NCI-H2081 (cell line): ENCODE measurements around the gene GALK2.

Experiments used
- DNase-seq, 2 experiments: peaks; one replicate each; lab custom pipeline; 2025; lab: John Stamatoyannopoulos, UW

The GALK2 gene

DNA sequence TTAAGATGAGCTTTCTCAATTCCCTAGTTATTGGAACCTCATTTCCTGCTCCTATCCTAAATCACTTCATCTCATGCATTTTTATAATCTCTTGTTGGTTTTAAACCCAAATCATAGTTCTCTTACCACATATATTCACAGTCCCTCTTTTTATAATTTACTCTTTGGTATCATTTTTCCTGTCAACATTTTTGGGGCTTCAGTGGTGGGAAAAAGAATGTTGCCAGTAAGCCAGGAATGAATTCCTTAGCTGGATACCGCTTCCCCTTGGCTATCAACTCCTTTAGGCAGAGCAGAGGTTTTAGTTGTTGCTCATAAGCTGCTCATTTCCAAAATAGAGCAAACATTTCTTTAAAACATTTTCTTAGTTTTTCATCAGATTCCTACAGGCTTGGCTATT lies 112.3 kb downstream of the GALK2 start:
- DNase-seq = no peak

GRCh38 chr15:49286649-49287404 lies 116.8 kb downstream of the GALK2 start:
- DNase-seq = no peak

DNA sequence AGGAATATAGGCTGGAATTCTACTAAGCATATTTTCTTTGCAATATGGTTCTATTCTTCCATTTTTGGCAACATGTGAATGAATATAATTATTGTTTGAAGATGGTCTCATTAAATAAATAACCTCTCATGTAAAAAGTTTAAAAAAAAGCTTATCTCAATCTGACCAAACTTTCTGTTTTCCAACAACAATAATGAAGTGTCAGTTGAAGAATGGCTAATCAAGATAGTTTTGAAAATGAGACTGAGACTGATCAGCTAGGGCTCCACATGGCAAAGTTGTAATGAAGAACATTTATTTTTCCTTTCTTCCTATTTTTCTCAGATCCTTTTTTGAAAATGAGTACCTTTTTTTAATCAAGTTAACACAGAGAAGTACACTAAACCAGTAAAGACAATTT lies 117.4 kb downstream of the GALK2 start:
- no peak for DNase-seq

DNA sequence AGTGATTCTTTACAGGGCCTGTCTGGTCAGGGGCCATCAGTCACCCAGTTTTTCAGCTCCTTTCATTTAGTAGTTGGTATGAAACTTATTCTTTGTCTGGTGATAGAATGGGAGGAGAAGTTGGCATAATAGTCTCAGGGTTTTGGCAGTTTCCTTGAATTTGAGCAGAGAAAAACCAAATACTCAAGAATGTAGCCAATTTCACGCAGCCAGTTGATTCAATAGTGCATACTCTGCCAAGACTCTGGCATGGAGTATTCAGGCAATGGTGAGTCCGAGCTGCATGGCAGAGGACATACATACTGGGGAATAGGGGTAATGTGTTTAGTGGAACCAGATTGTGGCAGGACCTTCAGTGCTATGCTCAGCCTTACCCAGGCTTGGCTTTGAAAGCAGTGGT lies 118.3 kb downstream of the GALK2 start:
- no peak for DNase-seq

- no peak for DNase-seq
Measured at GRCh38 chr15:49290191-49290590, 120.1 kb downstream of the GALK2 start.

- DNase-seq = no peak
Measured at GRCh38 chr15:49293941-49294340, 123.9 kb downstream of the GALK2 start.

DNA sequence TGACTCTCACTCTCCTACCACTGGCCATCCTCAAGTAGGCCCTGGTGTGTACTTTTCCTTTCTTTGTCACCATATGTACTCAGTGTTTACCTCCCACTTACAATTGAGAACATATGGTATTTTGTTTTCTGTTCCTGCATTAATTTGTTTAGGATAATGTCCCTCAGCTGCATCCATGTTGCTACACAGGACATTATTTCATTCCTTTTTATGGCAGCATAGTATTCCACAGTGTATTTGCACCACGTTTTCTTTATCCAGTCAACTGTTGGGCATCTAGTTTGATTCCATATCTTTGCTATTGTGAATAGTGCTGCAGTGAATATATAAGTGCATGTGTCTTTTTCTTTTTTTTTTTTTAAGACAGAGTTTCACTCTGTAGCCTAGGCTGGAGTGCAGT lies 126.2 kb downstream of the GALK2 start:
- no peak for DNase-seq

DNA sequence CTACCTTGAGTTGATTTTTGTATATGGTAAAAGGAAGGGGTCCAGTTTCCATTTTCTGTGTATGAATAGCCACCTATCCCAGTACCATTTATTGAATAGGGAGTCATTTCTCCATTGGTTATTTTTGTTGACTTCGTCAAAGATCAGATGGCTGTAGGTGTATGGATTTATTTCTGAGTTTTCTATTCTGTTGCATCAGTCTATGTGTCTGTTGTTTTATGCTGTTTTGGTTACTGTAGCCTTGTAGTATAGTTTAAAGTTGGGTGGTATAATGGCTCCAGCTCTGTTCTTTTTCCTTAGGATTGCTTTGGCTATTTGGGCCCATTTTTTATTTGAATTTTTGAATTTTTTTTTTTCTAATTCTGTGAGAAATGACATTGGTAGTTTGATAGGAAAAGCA lies 127.5 kb downstream of the GALK2 start:
- no peak for DNase-seq

DNA sequence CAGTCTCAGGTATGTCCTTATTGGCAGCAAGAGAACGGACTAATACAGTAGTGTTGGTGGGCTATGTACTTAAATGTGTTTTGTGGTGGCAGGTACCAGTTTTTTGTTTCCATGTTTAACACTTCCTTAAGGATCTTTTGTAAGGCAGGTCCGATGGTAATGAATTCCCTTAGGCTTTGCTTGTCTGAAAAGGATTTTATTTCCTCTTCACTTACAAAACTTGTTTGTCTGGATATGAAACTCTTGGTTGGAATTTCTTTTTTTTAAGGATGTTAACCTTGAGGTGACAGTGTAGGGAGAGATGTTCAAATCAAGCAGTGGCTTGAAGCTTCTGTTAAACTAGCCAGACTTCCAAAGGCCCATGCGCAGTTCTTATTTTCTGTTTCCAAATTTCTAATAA lies 130.8 kb downstream of the GALK2 start:
- no peak for DNase-seq

- DNase-seq = no peak
Measured at GRCh38 chr15:49301562-49301961, 131.5 kb downstream of the GALK2 start.

DNA sequence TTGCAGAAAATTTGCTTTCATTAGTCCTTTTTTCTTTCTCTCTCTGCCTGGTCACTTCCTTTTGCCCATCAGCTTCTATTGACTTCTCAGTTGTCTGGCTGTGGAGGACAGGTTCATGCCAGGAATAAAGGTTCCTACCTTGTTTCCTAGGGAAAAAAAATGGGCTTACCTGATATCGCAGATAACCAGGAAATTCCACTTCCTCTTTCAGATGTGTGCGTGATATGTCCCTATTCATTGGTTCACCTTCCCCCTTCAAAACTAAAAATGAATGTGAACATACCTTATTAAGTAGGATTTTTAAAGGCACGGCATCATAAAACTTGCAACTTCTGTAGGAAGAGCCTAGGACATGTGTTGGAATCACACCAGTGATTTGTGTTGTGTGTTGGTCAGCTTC lies 133.0 kb downstream of the GALK2 start:
- DNase-seq = no peak

- DNase-seq = no peak
Measured at GRCh38 chr15:49306551-49306950, 136.5 kb downstream of the GALK2 start.

GRCh38 chr15:49308686-49309085 lies 138.6 kb downstream of the GALK2 start:
- DNase-seq = no peak

DNA sequence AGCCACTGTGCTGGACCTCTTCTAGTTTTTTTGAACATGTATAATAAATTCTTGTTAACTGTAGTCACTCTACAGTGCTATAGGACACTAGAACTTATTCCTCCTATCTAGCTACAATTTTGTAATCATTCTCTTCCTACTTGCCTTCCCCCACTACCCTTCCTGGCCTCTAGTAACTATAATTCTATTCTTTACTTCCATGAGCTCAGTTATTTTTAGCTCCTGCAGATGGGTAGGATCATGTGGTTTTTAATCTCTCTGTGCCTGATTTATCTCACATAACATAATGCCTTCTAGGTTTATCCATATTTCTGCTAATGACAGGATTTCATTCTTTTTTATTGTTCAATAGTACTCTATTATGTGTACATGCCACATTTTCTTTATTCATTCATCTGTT lies 139.8 kb downstream of the GALK2 start:
- no peak for DNase-seq

DNA sequence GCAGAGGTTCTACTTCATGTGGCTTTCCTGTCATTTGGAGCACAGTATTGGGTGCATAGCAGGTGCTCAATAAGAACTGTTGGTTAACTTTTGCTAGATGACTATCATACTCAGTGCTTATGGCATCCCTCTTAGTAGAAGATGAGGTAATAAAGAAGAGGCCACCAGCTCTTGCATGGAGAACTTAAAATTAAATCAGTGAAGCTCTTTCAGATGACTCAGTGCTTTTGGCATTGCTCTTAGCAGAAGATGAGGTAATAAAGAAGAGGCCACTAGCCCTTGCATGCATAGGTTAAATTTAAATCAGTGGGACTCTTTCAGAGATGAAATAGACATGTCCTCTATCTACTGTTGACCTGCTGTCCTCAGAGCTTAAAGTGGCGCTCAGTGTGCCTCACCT lies 143.6 kb downstream of the GALK2 start:
- DNase-seq = no peak

GRCh38 chr15:49314716-49315115 lies 144.7 kb downstream of the GALK2 start:
- DNase-seq = no peak

DNA sequence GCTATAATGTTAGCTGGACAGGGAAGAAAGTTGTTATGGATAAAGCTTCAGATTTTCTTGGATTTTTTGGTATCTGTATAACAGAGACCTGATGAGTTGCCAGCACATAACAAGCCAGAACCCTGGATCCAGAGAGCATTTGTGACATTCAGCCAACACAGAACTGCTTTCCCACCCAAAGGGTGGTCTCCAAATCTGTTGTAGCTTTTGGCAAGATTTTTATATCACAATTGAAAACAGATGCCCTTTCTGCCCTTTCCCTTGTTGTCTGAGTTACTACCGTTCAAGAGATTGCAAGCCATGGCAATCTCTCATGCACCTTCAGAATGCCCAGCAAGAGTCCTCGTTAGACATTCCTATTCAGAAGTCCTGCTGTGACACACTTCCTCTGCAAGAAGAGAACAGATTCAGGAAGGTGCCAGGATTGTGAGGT lies 145.4 kb downstream of the GALK2 start:
- no peak for DNase-seq

DNA sequence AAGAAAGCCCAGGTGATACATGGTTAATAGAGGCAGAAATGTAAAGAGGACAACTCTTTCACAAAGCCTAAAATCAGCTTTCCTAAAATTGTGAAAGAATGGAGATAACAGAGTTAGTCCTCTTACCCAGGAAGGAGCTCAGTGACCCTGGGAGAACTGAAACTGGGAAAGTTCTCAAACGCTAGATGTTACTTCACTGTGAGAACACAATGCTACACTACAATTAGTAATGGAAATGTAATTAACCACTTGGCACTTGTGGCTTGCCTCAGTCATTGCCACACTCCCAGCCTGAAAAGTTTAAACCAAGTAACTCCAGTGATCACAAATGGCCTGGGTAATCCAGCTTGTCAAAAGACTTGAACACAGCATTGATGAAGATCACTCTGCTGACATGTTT lies 150.3 kb downstream of the GALK2 start:
- no peak for DNase-seq

DNA sequence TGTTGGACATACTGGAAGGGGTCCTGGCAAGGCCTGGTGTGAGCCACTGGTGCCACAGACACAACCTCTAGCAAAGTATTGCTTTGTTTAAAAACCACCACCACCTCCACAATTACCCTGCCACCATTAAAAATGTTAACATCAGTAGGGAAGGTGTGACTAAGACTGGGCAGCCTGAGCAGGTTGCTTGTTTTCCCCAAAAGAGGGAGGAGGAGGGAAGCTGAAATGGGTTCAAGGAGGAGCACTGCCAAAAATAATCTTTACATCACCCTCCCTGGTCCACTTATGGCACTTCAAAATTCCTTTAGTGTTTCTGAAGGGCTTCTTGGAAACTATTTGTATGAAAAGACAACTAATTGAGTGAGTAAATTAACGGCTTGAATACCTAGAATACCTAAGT lies 153.2 kb downstream of the GALK2 start:
- DNase-seq = no peak

DNA sequence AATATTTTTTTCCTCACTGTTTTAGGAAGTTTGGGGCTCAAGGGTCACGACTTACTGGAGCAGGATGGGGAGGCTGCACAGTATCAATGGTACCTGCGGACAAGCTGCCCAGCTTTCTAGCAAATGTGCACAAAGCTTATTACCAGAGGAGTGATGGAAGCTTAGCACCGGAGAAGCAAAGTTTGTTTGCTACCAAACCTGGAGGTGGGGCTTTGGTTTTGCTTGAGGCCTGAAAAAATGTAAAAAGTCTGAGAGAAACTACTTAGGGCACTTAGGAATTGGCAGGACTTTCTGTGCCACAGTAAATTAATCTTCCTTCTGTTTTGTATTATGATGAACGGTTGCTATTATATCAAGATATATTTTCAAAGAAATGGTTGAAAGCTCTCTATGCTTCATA lies 157.9 kb downstream of the GALK2 start:
- DNase-seq = no peak

GRCh38 chr15:49328941-49329340 lies 158.9 kb downstream of the GALK2 start:
- DNase-seq = no peak

- no peak for DNase-seq
Measured at GRCh38 chr15:49330166-49330565, 160.1 kb downstream of the GALK2 start.

- no peak for DNase-seq
Measured at GRCh38 chr15:49331442-49331841, 161.4 kb downstream of the GALK2 start.

DNA sequence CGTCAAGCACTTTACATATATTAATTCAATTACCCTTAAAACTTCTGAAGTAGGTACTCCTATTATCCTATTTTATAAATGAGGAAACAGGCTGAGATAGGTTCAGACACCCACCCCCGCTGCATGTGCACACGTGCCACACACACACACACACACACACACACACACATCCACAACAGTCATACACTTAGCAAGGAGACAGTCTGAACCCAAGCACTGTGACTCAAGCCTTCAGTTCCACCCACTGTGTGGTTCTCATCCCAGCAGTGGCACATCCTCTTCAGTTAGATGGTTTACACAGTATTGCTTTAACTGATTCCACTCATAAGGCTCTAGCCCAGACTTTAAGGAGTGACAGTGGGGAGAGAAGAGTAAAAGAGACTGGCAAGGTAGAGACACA lies 161.9 kb downstream of the GALK2 start:
- no peak for DNase-seq
